Activated CD8-positive, alpha-beta memory T cell treated with anti-CD3 and anti-CD28 coated beads, Interleukin-2, amount 50 U/mL, for 48 hours (primary cell): ENCODE data around the gene MPPED1.

Experiments
- DNase-seq: peaks from one replicate; pipeline ENCODE4 v3.0.0-alpha.2; 2020

MPPED1 gene

GRCh38 chr22:43479301-43479950, 67.6 kb downstream of the MPPED1 start:
- DNase-seq: no peak

- DNase-seq: no peak
These were observed 68.1 kb downstream of the MPPED1 start for GRCh38 chr22:43479962-43480361.

- DNase-seq: no peak
These were observed 69.9 kb downstream of the MPPED1 start for GRCh38 chr22:43481568-43482317.

DNA sequence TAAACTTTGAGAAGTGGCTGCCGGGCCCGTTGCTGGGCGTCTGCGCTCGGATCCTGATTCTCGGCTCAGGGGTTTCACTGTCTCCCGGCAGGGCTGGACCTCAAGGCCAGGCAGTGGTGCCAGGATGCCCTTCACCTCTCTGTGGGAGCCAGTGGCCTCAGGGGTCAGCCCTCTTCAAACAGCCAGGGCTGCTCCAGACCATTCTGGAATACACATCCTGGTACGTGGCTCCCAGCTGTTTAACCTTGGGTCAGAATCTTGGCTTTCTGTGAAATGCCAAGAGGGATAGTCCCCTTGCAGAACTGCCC, 70.5 kb downstream of the MPPED1 start:
- DNase-seq: no peak

DNA sequence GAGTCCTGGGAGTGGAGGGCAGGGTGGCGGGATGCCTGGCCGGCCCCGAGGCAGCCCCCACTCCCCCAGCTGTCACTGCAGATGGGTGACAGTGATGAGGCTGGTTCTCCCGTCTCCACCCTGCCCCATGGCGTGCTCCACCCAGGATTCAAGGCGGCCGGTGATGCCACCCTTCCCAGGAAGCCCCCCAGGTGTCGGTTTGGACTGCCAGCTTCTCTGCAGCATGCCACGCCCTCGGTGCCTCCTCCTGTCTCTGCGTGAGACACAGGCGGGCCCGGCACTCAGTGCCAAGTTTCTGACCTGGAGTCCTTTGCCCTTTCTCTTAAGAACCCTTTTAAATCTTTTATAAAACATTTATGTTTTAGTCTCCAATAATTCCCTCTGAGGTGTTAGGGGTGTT, 71.5 kb downstream of the MPPED1 start:
- no peak for DNase-seq

- no peak for DNase-seq
These were observed 71.9 kb downstream of the MPPED1 start for GRCh38 chr22:43483669-43484068.

DNA sequence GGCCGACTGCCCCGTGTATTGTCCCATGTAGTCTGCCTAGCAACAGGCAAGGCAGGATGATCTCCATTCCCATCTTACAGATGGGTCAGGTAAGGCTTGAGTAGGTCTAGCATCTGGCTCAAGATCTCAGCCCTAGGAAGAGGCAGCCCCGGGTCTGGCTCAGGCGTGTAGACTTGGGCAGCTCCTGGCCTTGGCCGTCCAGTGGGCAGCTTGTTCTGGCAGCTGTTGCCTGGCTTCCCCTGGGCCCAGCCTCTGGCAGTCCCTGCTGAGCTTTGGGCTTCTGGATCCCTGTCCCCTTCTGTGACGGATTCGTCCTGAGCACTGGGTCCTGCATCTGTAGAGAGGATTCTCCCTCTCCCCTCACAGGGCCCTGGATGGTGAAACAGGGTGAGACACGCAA, 72.4 kb downstream of the MPPED1 start:
- DNase-seq: no peak

- no peak for DNase-seq
These were observed 73.8 kb downstream of the MPPED1 start for GRCh38 chr22:43485502-43486089.

DNA sequence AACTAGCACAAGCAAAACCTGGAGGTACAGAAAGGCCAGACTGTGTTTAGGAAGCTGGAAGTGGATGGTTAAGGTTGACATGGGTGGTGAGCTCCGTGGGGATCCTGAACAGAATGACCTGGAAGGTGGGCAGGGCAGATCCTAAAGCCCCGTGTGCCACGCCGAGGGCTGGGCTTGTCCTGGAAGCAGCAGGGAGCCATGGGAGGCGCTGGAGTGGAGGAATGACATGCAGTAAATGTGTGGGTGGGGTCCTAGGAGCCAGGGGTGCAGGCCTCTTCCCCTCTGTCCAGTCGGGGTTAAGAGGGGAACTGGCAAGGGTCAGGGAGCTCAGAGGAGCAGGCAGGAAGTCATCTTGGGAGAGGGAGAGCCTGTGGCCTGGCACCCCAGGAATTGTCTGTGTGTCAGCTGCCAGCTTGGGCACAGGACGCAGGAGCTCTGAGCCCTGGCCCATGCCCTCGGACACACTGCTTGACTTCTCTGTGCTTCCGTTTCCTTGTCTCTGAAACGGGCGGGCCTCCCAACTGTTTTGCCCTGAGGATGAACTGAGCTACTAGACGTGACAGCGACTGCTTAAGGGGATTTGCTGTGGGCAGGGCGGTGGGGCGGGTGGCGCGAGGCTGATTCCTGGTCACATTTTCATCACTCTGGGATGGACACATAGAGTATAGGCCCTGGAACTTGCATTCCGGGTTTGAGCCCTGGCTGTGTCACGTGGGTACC, 75.7 kb downstream of the MPPED1 start:
- DNase-seq: no peak

DNA sequence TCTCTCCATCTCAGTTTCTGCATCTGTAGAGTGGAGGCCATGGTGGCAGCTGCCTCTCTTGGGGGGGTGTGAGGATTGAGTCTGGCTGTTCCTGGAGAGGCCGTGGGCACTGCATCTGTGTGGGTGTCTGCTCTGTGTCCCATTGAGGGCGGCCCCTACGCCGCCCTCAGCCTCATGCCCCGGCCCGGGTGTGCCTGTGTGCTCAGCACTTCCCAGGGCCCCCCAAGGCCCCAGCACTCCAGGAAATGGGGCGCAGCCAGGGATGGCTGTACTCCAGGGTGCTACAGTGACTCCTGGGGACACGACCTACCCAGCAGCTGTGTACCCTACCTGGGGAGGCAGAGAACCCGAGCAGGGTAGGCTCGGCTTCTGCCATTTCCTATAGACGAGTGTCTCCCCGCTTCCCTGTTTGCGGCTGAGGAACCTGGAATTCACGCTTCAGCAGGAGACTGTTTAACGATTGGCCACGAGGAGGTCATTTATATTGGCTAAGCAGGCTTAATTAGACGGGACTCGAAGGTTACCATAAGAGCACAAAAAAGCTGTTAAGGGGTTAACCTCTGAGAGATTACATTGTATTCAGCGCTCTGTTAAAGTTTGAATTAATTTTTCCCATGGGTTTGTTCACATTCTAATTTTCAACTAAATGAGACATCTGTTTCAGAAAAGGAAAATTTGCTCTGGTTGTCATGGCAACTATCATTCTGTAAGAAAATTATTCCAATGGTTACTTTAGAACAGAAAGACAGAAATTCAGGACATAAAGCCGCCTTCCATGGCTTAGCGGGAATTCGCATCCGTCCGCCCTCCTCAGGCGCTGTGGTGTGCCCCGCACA, 76.4 kb downstream of the MPPED1 start:
- no peak for DNase-seq

- no peak for DNase-seq
These were observed 77.1 kb downstream of the MPPED1 start for GRCh38 chr22:43488937-43489336.

GRCh38 chr22:43490311-43490710, 78.5 kb downstream of the MPPED1 start:
- no peak for DNase-seq

DNA sequence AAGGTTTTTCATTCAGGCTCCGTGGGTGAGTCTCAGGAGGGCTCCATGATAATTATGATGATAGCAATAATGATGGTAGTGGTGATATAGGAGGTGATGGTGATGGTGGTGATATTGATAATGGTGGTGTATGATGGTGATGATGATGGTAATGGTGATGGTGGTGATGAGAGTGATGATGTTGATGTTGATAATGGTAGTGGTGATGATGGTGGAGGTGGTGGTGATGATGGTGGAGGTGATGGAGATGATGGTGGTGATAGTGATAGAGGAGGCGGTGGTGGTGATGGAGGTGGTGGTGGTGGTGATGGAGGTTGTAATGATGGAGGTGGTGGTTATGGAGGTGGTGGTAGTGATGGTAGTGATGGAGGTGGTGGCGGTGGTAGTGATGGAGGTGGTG, 79.4 kb downstream of the MPPED1 start:
- no peak for DNase-seq

DNA sequence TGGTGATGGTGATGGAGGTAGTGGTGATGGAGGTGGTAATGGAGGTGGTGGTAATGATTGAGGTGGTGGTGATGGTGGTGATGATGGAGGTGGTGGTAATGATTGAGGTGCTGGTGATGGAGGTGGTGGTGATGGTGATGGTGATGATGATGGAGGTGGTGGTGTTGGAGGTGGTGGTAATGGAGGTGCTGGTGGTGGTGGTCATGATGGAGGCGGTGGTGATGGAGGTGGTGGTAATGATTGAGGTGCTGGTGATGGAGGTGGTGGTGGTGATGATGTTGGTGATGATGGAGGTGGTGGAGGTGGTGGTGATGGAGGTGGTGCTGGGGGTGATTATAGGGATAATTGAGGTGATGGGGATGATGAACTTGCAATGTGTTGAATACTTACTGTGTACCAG, 79.9 kb downstream of the MPPED1 start:
- DNase-seq: no peak

- DNase-seq: no peak
These were observed 81.5 kb downstream of the MPPED1 start for GRCh38 chr22:43493297-43493696.

GRCh38 chr22:43497956-43498855, 86.4 kb downstream of the MPPED1 start:
- DNase-seq: no peak

- DNase-seq: no peak
These were observed 87.0 kb downstream of the MPPED1 start for GRCh38 chr22:43498856-43499253.

- no peak for DNase-seq
These were observed 89.3 kb downstream of the MPPED1 start for GRCh38 chr22:43500792-43501785.

- DNase-seq: no peak
These were observed 90.1 kb downstream of the MPPED1 start for GRCh38 chr22:43501878-43502277.

DNA sequence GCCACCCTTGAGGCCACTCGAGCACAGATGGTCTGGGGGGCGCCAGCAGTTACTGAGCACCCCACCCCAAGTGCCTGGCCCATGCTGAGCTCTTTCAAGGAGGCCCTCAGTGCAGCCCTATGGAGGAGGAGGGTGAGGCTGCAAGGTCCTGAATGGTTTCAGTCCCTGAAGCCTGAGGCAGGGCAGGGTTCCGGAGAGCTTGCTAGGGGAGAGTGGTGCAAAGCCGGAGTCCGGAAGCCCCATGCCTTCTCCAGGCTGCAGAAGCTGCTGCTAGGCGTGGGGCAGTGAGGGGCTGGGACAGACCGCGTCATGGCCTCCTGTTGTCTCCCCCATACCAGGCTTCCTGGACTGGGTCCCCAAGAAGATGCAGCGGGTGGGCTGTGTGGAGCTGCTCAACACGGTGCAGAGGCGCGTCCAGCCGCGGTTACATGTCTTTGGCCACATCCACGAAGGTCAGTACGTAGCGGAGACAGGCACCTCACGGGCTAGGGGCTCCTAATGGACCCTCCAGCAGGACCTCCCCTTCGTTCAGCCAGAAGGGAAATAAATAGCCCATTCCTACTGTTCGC, 90.6 kb downstream of the MPPED1 start:
- no peak for DNase-seq
